Esophagus muscularis mucosa (tissue), 4 donors: ENCODE data around the gene SLC45A1. TPM values are rescaled to one million over a fixed set of nuclear protein-coding genes. Genes with fewer than 3 reads are reported as not detected.

Experiments used
- DNase-seq: peaks from one replicate; pipeline ENCODE4 v3.0.0-alpha.2; 2017; ENCODE audit errors: extremely low spot score
- H3K27ac ChIP-seq, 4 donors: fragments of 200-600 bp; sonication (generic); replicated peaks in 1 of 4; 1 replicate in 3 of 4; 2 replicates in 1 of 4; pipeline ENCODE4 v1.5.1; 2016 to 2019; ENCODE audit warnings: mild to moderate bottlenecking in 1 of 4
- H3K27me3 ChIP-seq, 4 donors: fragments of 200-600 bp; sonication (generic); one replicate each; pipeline versions ENCODE4 v1.5.1 to v1.6.0; 2016 to 2019
- H3K36me3 ChIP-seq, 4 donors: fragments of 200-600 bp; sonication (generic); one replicate each; pipeline ENCODE4 v1.5.1; 2016 to 2019
- H3K4me1 ChIP-seq, 4 donors: fragments of 200-600 bp; sonication (generic); one replicate each; pipeline ENCODE4 v1.5.1; 2016 to 2019
- H3K4me3 ChIP-seq, 4 donors: fragments of 200-600 bp; sonication (generic); 1 replicate in 2 of 4; 2 replicates in 2 of 4; pipeline ENCODE4 v1.5.1; 2016 to 2019; ENCODE audit warnings: mild to moderate bottlenecking in 4 of 4, moderate library complexity in 1 of 4
- H3K9me3 ChIP-seq, 4 donors: fragments of 200-600 bp; sonication (generic); 1 replicate in 3 of 4; 2 replicates in 1 of 4; pipeline ENCODE4 v1.5.1; 2016 to 2019
- EP300 ChIP-seq: sonication (generic); formaldehyde crosslinking; IDR thresholded peaks from one replicate; pipeline ENCODE4 v1.6.1; 2017; ENCODE audit warnings: antibody characterized with exemption
- POLR2A ChIP-seq: fragments of 450-650 bp; IDR thresholded peaks from one replicate; pipeline ENCODE4 v1.6.1; 2017; ENCODE audit warnings: antibody characterized with exemption, moderate library complexity, mild to moderate bottlenecking, low read depth
- POLR2AphosphoS5 ChIP-seq, 2 donors: sonication (generic); formaldehyde crosslinking; IDR thresholded peaks; one replicate each; pipeline ENCODE4 v1.6.1; 2017; ENCODE audit warnings: antibody characterized with exemption in 2 of 2
- WGBS: methylation state at CpG from one replicate; pipeline ENCODE4 v1.1.5; 2018; 5-methylcytosine and 5-hydroxymethylcytosine counted together
- intact Hi-C: fragments of 100-400 bp; cut with DNase I; formaldehyde crosslinking; loops from one replicate; pipeline ENCODE4 v1.15.1; 2023
- total RNA-seq, 4 donors: library from RNA; depleted of rRNA; stranded (reverse); fragments of >200 nt; gene quantifications; one replicate each; pipeline versions ENCODE4 v1.1.0 to v1.2.1, GENCODE V29; 2016
- TF ChIP-seq, protein P1 (sequence below), 3 experiments: fragments of 200-600 bp in 2 of 3; fragments of 450-650 bp in 1 of 3; sonication (generic) in 2 of 3; IDR thresholded peaks; one replicate each; pipeline ENCODE4 v1.5.1; 2017 to 2019; ENCODE audit warnings: antibody characterized with exemption in 3 of 3, mild to moderate bottlenecking in 2 of 3, moderate library complexity in 1 of 3

The SLC45A1 gene
- total RNA-seq, 4 donors from 2014 or later, result 6.8 to 17.5 (median 10.7) TPM

DNA sequence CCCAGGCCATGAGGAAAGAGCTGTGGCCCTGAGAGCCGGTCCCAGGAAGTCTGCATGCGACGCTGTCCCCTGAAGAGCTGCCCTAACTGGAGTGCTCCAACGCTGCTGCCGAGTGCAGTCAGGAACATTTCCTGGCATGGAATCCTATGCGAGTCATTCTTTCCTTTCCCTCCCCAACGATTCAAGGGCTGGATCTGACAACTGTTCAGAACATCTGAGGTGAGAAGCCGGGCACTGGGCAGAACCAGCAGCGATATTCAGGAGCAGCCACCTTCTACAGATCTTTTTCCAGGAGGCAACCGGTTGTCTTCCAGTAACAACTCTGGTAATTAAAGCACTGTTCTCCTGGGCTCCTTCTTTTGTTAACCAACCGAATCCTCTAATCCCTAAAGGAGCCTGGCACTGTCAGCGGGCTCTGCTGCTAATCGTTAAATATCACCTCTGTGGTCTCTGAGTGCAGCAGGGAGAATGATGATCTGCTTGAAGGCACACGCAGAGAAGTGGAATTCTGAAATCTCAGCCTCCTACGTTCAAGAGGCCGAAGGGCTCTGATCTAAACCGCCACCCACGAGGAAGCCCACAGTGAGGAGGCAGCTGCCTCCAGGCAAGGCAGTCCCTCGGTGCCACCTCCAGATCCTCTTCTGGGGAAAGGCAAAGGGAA is 55.8 kb downstream of the SLC45A1 start:
- no peaks in the 10 kb centered on the region for H3K9me3 ChIP-seq
- 26% methylated on average over 19 of the region's 19 CpGs for WGBS
- intact Hi-C loops, result loop anchor here (5.0 kb wide), 2 partner anchors 34 to 49 kb away; no protein-coding TSS in a partner anchor
- H3K36me3 ChIP-seq, result no peaks in the 10 kb centered on the region
- peaks cover 91 to 99% (median 98%) of the 10 kb centered on the region in 4 donors for H3K4me1 ChIP-seq
- no peaks in the 10 kb centered on the region for H3K27me3 ChIP-seq
- peak overlapping the region; percentile 91 to 95 (median 93) for H3K27ac ChIP-seq
- H3K4me3 ChIP-seq, result peak overlapping the region; percentile 18 to 37 (median 29)
- TF ChIP-seq POLR2AphosphoS5 (IDR thresholded peaks at IDR 0.05) (peak; percentile 97 to 98), EP300 (peak; percentile 85), POLR2A (no peak)
- DNase-seq, result peak; percentile 95

DNA sequence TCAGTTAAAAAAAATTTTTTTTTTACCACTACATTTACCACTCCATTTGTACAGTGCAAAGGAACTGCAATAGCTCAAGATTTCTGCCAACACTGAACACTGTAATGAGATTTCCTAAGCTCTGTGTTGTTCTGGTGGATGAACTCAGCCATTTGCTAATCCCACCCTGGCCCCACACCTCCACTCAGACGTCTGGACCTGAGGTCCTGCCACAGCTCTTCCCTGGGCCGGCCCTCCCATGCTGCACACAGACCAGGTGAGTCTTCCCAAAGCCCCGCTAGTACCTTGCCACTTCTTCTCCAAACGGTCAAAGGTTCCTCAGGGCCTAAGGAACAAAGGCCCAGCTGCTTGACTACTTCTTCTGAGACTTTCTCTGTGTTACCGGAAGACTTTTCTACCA is 56.4 kb downstream of the SLC45A1 start:
- TF ChIP-seq, protein P1, sequence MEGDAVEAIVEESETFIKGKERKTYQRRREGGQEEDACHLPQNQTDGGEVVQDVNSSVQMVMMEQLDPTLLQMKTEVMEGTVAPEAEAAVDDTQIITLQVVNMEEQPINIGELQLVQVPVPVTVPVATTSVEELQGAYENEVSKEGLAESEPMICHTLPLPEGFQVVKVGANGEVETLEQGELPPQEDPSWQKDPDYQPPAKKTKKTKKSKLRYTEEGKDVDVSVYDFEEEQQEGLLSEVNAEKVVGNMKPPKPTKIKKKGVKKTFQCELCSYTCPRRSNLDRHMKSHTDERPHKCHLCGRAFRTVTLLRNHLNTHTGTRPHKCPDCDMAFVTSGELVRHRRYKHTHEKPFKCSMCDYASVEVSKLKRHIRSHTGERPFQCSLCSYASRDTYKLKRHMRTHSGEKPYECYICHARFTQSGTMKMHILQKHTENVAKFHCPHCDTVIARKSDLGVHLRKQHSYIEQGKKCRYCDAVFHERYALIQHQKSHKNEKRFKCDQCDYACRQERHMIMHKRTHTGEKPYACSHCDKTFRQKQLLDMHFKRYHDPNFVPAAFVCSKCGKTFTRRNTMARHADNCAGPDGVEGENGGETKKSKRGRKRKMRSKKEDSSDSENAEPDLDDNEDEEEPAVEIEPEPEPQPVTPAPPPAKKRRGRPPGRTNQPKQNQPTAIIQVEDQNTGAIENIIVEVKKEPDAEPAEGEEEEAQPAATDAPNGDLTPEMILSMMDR (IDR thresholded peaks at IDR 0.05), result no peak
- TF ChIP-seq POLR2AphosphoS5 (IDR thresholded peaks at IDR 0.05), result no peak
- no peak for TF ChIP-seq POLR2A
- TF ChIP-seq EP300, result no peak
- Histone ChIP-seq H3K4me3 (peak overlapping the region in 2 of 4 donors; percentile 26 to 32), H3K4me1 (peaks cover 92 to 99% (median 98%) of the 10 kb centered on the region in 4 donors), H3K36me3 (no peaks in the 10 kb centered on the region), H3K27ac (peak overlapping the region; percentile 91 to 95 (median 93)), H3K27me3 (no peaks in the 10 kb centered on the region), H3K9me3 (no peaks in the 10 kb centered on the region)
- WGBS, result 65% methylated on average over 5 of the region's 5 CpGs
- intact Hi-C loops, result loop anchor here (5.0 kb wide), 2 partner anchors 33 to 48 kb away; no protein-coding TSS in a partner anchor
- no peak for DNase-seq

DNA sequence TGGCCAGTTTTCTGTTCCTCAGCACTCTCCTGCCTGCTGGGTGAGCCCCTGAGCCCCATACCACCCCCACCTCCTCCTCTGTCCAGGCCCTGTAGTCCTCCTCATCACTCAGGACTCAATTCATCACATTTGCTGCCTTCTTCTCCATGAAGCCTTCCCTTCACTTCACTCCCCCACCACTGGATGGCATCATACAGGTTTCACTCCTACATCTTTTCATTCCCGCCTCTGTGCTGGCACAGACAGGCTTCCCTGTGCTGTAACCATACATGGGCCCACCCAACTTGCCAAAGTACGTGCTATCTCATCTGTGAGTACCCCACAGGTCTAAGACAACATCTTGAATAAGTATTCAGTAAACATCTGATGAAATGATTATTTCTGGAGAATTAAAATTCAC is 56.9 kb downstream of the SLC45A1 start:
- no peaks in the 10 kb centered on the region for H3K9me3 ChIP-seq
- TF ChIP-seq, protein P1 (IDR thresholded peaks at IDR 0.05), result peak; percentile 37 to 55 (median 51)
- TF ChIP-seq POLR2A (no peak), POLR2AphosphoS5 (IDR thresholded peaks at IDR 0.05) (no peak)
- H3K36me3 ChIP-seq, result no peaks in the 10 kb centered on the region
- intact Hi-C loops, result loop anchor here (5.0 kb wide), 2 partner anchors 32 to 47 kb away; no protein-coding TSS in a partner anchor
- peak overlapping the region; percentile 91 to 95 (median 93) for H3K27ac ChIP-seq
- peaks cover 92 to 99% (median 98%) of the 10 kb centered on the region in 4 donors for H3K4me1 ChIP-seq
- WGBS, result 42% methylated on average over 2 of the region's 2 CpGs
- DNase-seq, result no peak
- H3K27me3 ChIP-seq, result no peaks in the 10 kb centered on the region
- no peak overlapping the region for H3K4me3 ChIP-seq

DNA sequence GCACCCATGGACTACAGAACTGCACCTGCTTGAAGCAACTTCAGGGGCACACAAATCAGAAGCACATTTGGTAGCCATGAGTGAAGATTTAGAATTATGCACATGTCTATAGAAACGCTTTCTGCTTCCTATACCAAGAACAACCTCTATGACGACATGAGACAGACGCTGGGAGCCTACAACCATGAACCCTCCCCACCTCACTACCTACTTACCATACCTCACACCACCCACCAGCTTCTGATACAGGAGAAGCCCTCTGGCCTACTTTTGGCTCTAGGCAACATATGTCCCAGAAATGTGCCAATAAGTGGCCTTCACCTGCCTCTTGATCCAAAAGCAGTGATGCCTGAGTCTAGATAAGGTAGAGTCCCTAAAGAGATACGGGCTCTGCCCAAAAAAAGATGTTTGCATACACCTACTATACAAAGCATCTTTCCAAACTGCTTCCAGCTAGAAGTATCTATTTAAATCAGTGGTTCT is 58.5 kb downstream of the SLC45A1 start:
- H3K9me3 ChIP-seq, result no peaks in the 10 kb centered on the region
- H3K4me1 ChIP-seq, result peaks cover 91 to 99% (median 98%) of the 10 kb centered on the region in 4 donors
- WGBS, result 0% methylated on average over 1 of the region's 4 CpGs
- no peak overlapping the region for H3K4me3 ChIP-seq
- H3K27ac ChIP-seq, result peak overlapping the region; percentile 91 to 95 (median 93)
- no peaks in the 10 kb centered on the region for H3K36me3 ChIP-seq
- no peak for DNase-seq
- H3K27me3 ChIP-seq, result no peaks in the 10 kb centered on the region
- TF ChIP-seq POLR2A, result no peak
- TF ChIP-seq, protein P1 (IDR thresholded peaks at IDR 0.05), result no peak
- TF ChIP-seq POLR2AphosphoS5 (IDR thresholded peaks at IDR 0.05), result no peak
- no peak for TF ChIP-seq EP300
- intact Hi-C loops, result no loop called here

DNA sequence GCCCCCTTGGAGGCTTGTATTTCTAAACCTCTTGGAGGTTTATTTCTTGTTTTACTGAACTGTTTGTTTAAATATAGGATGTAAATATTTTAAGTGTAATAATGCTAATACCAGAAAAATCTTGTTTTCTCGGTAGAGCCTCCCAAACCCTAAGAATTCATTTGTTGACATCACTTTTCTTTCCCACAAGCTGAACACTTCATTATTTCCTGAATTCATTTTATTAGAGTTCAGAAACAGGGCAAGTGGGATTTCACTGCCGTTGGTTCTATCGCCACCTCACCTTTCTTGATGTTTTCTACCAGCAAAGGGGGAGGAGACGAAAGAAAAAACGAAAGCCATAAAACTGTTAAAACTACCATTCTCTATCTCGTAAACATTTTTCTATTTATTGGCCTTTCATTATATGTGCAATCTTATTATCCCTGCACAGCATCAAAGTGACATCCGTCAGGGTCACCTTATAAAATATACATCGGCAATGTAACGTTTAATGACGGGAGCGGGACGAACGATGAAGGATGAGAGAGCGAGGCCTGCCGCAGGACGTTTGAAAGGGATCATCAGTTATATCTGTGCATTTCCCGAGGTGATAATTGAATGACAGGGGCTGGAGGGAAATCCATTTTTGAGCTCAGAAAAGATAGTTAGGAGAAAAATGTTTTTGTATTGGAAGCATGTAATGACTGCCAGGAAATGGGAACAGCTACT is 59.5 kb downstream of the SLC45A1 start:
- intact Hi-C loops, result no loop called here
- WGBS, result 54% methylated on average over 17 of the region's 17 CpGs
- Histone ChIP-seq H3K36me3 (peaks cover 0 to 7% (median 0%) of the 10 kb centered on the region in 4 donors), H3K4me3 (peak overlapping the region in 2 of 4 donors; percentile 6 to 28), H3K27ac (peak overlapping the region; percentile 91 to 95 (median 93)), H3K4me1 (peaks cover 91 to 99% (median 98%) of the 10 kb centered on the region in 4 donors), H3K9me3 (no peaks in the 10 kb centered on the region), H3K27me3 (no peaks in the 10 kb centered on the region)
- DNase-seq, result no peak
- no peak for TF ChIP-seq EP300
- TF ChIP-seq, protein P1 (IDR thresholded peaks at IDR 0.05), result no peak
